ENCODE measurements around the gene RSAD1.
A peak's percentile ranks its signal among the peaks of the same experiment; 100 is the strongest.

Gene RSAD1
- total RNA-seq: 45.5 to 58.3 reads per million in 2 donors

DNA sequence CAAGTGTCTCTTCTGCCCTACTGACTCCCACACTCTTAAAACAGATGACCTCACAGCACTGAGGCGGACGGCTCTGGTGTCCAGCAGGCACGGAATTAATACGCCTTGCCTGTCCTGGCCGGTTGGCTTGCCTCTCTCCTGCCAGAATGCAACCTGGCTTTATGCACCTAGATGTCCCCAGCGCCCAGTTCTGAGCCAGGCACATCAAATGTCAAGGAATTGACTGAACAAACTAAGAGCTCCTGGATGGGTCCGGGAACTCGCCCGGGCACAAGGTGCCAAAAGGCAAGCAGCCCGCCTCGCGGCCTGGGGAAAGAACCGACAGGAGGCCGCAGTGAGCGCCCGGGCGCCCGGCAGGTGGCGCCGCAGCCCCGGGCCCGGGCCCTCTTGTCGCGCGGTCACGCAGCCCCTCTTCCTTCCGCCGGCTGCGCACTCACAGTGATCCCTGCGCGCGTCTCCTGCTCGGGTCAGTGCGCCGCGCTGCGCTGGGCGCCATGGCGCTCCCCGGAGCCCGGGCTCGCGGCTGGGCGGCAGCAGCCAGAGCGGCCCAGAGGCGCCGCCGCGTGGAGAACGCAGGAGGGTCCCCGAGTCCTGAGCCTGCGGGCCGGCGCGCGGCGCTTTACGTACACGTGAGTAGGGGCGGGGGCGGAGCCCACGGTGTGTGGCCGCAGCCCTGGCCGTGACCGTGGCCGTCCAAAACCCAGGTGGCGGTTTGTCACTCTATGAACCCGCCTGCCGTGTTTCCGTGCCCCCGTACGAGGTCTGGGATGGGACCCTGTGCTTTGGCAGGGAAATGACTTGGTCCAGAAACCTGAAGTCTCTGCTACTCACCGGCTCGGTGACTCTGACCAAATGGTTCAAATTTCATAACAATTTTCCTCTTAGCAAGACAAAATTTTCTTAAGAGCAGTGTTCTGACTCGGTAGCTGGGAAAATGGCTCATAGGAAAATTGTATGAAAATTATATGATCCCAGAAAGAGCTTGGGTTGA, at the start of gene RSAD1:
Gene RSAD1 (plus strand): TSS at position 470 of the 991 bp plus-strand sequence. CDS start 25 bp downstream, at position 495.
- peak; percentile 68 to 94 (median 77) for DNase-seq

GRCh38 chr17:50429793-50430192, 48.9 kb upstream of the RSAD1 start:
- DNase-seq: no peak

- DNase-seq: no peak
These were observed 47.6 kb upstream of the RSAD1 start for GRCh38 chr17:50430821-50431618.

GRCh38 chr17:50432125-50432762, 46.4 kb upstream of the RSAD1 start:
- DNase-seq: no peak

GRCh38 chr17:50437409-50437808, 41.3 kb upstream of the RSAD1 start:
- DNase-seq: no peak

DNA sequence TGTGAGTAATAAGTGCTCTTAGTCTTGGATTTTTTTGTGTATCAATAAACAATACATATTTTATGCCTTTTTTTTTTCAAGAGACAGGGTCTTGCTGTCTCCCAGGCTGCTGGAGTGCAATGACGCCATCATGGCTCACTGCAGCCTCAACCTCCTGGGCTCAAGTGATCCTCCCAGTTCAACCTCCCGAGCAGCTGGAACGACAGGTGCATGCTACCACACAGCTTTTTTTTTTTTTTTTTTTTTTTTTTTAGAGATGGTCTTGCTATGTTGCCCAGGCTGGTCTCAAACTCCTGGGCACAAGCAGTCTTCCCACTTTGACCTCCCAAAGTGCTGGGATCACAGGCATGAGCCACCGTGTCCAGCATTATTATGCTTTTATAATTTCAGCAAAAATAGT, 39.7 kb upstream of the RSAD1 start:
- no peak for DNase-seq

DNA sequence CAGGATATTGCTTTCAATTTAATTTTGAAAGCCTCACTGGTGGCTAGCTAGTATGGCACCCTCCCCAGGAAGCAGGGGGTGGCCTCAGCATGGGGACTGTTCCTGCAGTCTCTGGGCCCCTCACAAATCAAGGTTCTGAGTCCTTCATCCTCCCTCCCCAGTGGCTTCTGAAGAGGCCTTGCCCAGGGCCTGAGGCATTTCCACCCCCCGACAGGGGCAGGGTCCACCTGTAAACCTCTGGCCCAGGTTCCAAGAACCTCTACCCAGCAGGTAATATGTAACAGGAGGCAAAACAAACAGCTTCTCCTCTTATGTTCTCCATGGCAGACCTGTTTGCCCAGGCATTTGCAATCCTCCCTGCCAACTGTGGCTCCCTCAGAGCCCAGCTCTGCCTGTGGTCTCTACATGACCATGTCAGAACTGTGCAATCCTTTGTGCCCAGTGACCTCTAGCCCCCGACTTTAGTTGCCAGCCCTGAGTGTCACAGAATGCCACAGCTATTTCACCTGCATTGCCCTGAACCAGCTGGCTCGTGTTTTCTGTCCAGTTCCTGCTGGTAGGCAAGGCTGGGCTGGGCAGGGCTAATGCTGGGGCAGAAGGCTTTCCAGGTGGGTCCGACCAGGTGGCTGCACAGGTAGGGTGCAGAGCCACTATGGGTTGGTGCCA, 38.4 kb upstream of the RSAD1 start:
- DNase-seq: no peak

DNA sequence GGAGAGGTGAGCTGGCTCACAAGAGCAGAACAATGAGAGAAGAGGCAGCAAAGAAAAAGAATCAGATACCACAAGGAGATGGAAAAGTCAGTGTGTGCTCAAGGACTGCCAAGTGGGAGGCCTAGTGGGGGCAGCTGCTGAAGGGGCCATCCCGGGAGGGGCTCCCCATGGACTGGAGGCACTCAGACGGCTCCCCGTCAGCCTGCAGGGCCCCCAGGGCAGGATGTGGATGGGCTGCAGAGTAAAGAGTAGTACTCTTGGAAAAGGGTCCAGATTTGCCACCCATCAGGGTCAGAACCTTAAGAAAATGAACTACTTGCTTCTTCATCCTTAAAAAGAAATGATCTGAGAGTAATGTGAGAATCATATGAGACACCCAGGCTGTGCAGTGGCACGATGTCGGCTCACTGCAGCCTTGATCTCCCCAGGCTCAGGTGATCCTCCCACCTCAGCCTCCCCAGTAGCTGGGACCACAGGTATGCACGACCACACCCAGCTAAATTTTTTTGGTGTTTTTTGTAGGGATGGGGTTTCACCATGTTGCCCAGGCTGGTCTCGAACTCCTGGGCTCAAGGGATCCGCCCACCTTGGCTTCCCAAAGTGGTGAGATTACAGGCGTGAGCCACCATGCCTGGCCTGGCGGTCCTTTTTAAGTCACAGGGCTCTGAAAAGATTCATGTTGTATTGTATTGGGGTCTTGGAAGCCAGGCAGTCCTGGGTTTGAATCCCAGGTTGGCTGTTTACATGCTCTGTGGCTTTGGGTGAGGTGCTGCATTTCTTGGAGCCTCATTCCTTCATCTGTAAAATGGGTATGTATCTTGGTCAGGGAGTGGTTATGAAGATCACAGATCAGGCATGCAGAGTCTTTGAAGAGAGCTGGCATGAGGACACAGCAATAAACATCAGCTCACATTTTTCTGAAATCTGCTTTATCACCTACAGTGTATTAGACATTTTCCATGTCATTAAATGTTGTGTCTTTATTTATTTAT, 37.5 kb upstream of the RSAD1 start:
- no peak for DNase-seq

DNA sequence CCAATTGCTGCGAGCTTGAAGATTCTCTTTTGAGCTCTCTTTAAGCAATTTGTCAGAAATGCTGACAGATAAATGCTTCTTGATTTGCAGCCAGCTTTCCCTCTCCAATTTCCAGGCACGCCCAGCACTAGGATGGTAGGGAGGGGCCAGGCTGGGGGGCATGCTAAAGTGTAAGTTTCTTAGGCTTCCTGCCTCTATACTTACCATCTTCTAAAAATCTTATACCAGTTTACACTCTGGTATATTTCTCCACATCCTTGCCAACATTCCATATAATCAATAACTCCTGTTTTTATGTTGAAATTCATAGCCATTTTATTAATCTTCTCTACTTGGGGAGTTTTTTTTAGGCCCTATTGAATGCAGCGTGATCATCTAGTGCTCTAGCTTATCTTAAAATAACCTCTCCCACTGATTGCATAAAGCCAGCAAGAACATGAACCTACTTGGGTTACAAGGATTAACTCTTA, 35.1 kb upstream of the RSAD1 start:
- no peak for DNase-seq

DNA sequence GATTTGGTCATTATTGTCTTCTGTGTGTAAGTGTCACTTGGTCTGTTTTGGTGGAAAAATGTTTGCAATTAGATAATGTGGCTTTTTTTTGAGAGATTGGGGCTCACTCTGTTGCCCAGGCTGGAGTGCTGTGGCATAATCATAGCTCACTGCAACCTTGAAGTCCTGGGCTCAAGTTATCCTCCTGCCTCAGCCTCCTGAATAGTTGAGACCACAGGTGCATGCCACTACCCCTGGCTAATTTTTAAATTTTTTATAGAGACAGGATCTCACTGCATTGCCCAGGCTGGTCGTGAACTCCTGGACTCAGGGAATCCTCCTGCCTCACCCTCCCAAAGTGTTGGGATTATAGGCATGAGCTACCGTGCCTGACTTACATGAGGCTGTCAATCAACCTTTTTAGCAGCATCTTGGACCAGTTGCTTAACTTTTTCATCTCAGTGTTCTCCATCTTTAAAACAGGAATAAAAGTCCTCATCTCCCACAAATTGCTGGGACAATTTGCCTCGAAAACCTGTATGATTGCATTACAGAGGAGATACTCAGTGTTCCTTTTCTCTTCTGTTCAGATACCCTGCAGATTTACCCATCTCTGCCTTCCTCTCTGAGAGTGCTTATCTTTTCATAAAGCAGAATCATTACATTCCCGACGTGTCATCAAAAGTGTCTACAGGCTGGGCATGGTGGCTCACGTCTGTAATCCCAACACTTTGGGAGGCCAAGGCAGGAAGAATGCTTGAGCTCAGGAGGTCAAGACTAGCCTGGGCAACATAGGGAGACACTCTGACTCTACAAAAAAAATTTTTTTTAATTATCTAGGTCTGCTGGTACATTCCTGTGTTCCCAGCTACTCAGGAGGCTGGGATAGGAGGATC, 33.6 kb upstream of the RSAD1 start:
- no peak for DNase-seq

DNA sequence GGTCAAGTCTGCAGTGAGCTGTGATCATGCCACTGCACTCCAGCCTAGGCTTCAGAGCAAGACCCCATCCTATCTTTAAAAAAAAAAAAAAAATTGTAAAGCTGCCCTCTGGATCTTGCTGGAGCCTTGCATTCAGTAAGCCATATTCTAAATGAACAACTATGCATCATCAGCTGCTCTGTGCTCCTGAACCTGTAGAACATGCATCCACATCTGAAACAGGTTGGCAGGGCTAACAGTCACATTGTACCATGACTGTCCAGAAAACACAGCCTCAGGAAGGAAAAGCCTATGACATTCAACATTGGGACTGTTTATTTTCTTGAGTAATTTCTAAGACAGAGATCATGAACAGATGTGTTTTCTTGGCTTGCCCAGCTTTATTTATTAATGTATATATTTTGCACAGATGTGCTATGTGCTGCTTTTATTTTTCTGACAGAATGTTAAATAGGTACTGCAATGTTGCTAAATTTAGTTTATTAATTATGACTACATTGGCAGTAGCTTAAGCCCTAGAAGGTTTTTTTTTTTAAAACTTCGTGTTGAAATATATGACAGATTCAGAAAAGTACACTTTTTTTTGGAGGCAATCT, 32.8 kb upstream of the RSAD1 start:
- no peak for DNase-seq

GRCh38 chr17:50447870-50448595, 30.6 kb upstream of the RSAD1 start:
- DNase-seq: no peak

- no peak for DNase-seq
These were observed 30.0 kb upstream of the RSAD1 start for GRCh38 chr17:50448643-50449042.

DNA sequence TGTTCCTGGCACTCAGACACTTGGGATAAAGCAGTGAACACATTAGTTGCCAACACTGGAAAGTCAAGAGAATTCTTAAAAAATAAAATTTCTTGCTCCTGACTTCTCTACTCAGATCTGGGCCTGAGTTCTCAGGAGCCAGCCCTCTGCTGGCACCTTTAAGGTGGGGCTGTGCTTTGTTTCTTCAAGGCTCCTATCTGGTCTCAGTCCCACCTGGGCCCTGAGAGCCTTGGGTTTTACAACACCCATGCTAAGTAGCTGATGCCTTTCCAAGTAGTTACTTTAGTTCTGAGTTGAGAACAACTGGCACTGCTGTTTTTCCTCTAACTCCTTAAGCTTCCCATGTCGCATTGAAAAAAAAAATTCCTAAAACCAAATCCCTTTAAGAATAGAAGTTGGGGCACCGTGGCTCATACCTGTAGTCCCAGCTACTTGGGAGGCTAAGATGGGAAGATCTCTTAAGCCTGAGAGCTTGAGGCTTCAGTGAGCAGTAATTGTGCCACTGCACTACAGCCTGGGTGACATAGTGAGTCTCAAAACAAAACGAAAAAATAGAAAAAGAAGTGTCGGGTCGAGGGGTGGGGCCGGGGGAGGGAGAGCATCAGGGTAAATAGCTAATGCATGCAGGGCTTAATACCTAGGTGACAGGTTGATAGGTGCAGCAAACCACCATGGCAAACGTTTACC, 26.6 kb upstream of the RSAD1 start:
- no peak for DNase-seq

DNA sequence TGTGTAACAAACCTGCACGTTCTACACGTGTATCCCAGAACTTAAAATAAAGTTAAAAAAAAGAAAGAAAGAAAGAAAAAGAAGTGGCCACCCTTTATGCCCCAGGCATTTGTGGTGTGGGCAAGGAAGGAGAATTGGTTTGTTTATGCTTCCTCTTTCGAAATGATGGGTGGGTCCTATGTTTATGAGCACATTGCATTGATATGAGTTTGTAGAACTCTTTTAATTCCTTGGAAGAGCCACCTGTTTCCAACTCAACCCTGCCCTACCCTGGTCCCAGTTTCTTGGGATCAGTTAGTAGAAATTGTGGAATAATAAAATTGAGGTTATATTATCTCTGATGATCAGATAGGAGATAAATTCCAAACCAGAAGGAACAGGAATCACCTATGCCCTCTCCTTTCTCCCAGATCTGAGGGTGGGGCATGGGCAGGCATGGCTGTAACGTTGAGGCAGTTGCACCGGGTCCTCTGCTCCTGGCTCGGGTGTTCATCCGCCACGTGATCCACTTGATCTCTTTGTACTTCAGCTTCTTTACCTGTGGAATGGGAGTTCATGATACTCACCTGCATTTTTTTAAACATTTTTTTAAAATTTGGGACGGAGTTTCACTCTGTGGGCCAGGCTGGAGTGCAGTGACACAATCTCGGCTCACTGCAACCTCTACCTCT, 25.9 kb upstream of the RSAD1 start:
- no peak for DNase-seq

- DNase-seq: no peak
These were observed 24.8 kb upstream of the RSAD1 start for GRCh38 chr17:50453901-50454300.

- no peak for DNase-seq
These were observed 21.0 kb upstream of the RSAD1 start for GRCh38 chr17:50457621-50458020.

DNA sequence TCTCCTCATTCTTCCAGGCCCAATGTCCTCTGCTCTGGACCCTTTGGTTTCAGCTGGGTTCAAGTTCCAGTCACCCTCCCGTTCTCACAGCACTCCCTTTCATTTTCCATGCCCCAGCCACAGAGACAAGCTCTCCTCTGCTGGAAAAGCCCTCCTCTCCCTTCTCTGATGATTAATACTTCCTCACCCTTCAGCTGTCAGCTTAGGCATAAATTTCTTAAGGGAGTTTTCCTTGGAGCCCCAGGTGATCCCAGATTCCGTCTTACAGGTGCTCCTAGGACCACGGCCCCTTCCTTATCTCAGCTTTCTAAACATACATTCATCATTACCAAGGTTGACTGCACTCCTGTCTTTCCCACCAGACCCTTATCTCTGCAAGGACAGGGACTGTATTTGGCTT, 20.4 kb upstream of the RSAD1 start:
- DNase-seq: no peak
